Astrocyte (in vitro differentiated cells and primary cell): ENCODE data around the gene FAM76B.

Experiments used
- CTCF ChIP-seq: IDR thresholded peaks from 2 replicates; pipeline ENCODE4 v1.5.1; 2011; ENCODE audit warnings: low read depth, mild to moderate bottlenecking, inconsistent platforms, low read length, moderate library complexity; ENCODE audit not compliant: insufficient read depth
- EZH2 ChIP-seq: IDR thresholded peaks from 2 replicates; pipeline ENCODE4 v1.6.1; 2012; ENCODE audit warnings: mild to moderate bottlenecking, low read length, inconsistent platforms; ENCODE audit not compliant: insufficient read depth

GRCh38 chr11:95736809-95737208 is 52.8 kb downstream of the FAM76B start:
- no peak for TF ChIP-seq CTCF
- no peak for TF ChIP-seq EZH2
